GM12873 (cell line): ENCODE results near the gene ANXA11.

Experiments used
- TF ChIP-seq, protein P1 (sequence below): IDR thresholded peaks from 2 replicates; pipeline ENCODE4 v1.5.1; 2012; ENCODE audit warnings: low read depth, mild to moderate bottlenecking, moderate library complexity, low read length, control low read depth; ENCODE audit not compliant: insufficient read depth; ENCODE audit errors: missing control alignments

The ANXA11 gene

DNA sequence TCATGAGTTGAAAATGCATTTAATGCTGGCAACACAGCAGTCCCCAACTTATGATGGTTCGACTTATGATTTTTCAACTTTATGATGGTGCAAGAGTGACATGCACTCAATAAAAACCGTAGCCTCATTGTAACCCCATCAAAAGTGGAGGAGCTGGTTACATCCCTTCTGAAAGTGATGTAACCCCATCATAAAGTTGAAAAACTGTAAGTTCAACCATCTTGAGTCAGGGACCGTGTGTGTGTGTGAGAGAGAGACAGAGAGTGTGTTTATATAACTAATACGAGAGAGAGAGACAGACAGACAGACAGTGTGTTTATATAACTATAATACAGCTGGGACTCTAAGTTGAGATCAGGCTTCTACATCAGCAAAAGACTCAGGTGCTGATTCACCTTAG lies 21.0 kb downstream of the ANXA11 start:
- TF ChIP-seq, protein P1, sequence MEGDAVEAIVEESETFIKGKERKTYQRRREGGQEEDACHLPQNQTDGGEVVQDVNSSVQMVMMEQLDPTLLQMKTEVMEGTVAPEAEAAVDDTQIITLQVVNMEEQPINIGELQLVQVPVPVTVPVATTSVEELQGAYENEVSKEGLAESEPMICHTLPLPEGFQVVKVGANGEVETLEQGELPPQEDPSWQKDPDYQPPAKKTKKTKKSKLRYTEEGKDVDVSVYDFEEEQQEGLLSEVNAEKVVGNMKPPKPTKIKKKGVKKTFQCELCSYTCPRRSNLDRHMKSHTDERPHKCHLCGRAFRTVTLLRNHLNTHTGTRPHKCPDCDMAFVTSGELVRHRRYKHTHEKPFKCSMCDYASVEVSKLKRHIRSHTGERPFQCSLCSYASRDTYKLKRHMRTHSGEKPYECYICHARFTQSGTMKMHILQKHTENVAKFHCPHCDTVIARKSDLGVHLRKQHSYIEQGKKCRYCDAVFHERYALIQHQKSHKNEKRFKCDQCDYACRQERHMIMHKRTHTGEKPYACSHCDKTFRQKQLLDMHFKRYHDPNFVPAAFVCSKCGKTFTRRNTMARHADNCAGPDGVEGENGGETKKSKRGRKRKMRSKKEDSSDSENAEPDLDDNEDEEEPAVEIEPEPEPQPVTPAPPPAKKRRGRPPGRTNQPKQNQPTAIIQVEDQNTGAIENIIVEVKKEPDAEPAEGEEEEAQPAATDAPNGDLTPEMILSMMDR = no peak

DNA sequence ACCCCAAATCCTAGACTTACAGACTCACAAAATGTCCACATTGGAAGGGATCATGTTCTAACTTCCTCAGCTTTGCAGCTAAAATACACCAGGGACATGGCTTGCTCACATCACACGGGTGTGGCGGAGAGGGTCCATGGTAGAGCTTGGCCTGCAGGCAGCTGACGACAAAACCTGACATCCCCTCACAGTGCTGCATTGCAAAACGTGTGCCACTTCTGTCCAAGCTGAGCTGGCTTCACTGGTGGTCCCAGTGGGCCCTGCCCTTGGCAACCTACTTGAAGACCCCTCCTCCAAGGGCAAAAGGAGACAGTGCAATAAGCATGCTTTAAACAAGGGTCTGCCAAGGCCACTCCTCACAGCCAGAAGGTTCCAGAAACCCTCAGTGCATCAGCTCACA lies 21.9 kb downstream of the ANXA11 start:
- TF ChIP-seq, protein P1 = no peak

DNA sequence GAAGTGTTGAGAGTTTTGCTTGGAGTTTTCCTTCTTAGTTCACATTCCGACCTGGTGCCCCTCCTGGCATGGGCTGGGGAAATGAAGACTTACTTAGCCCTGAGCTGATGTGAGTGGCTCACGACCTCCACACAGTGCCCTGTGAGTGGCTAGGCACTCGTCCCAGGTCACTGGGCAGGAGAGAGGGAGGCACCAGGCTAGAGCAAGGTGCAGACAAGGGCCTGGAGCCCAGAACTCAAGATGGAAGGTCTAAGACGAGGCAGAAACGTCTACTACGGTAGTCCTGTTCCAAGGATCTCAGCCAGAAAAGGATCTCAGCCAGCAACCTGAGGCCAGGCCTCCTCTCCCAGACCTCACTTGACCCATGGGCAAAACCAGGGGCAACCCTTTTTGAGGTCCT lies 22.4 kb downstream of the ANXA11 start:
- TF ChIP-seq, protein P1 = no peak

DNA sequence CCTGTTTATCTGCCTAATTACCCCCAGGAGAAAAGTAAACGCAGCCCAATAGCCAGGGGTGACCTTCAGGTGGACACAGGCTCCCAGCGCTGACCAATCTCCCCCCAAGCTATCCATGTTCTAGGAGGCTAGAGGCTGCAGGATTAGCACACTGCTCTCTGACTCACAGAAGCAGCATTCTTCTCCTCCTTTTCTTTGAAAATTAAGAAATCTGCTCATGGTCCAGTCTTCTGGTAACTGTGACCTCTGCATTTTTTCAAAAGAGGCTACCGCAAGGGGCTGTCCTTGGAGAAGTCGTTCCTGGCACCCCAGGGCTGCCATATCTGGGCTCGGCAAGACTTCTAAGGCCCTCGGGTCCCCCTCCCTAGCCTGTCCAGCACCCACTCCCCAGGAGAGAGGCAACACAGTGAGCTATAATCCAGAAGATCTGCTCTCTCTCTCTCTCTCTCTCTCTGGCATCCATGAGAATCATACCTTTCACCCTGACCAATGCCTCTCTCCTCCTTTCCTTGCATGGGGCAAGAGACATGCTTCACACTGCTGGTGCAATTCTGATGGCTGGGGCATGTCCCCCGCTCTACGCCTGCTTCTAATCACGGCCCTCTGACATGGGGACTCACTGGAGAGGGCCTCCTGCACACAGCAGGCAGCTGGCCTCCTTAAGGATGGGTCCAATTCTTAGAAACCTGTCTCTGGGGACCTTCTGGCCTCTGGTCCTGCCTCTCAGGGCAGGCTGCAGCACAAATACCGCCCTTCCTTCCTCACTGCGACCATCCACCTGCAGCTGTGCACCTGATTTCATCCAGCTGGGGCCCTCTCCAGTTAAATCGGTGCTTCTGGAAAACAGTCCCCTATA lies 27.3 kb downstream of the ANXA11 start:
- TF ChIP-seq, protein P1 = no peak

DNA sequence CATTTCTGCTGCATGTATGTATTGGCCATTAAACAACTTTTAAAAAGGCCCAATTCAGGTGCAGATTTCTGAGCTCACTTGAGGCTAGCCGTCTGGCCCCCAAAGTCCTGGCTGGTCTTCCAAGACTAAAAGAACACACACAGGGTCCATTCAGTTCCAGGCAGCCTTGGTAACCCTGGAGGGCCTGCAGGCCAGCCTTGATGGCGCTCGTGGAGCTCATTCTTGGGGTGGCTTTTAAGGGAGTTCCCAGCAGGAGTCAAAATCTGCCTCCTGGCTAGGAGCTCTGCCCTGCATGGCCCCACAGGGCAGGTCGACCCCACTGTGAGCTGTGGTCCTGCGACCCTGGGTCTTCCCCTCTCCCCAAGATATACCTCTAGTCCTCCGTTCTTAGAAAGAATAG lies 28.8 kb downstream of the ANXA11 start:
- TF ChIP-seq, protein P1 = no peak

DNA sequence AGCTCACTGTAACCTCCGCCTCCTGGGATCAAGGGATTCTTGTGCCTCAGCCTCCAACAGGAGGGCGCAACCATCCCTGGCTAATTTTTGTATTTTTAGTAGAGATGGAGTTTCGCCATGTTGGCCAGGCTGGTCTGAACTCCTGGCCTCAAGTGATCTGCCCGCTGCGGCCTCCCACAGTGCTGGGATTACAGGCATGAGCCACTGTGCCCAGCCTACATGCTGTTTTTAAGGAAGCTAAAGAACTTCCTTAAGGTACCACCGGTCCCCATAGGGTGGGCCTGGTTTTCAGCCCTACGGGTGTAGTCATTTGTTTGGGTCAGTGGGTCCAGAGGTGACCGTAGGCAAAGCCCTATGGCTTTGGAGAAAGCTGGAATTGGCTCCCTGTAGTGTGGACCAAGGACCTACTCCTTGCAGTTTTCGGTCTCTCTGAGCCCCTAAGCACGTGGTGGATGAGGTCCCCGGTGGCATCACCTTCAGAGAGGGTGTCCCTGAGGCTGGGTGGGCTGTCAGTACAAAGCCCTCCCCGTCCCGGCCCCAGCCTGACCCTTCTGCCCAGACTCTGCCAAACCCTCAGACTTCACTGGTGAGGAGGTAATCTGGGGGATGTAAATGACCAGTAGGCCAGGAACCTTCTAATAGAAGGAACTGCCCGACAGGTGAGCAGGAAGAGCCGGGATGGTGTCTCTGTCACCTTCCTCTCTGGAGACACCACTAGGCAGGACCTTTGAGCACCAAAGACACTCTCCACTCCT lies 30.5 kb downstream of the ANXA11 start:
- TF ChIP-seq, protein P1 = no peak

DNA sequence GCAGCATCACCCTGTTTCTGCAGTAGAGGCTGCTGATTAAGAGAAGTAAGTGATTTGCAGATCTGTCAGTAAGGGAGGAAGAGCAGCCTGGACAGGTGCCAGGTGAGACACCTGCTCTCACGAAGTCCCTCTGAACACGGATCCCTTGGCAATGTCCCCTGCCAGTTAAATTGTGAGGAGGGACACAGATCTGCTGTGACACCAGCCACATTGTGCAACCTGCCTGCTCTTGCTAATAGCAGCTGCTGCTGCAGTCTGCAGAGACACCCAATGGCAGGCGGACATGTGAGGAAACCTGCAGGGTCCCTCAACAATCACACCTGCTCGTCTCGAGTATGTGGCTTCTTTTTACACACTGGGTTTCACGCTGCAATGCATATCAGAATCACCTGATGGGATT lies 31.9 kb downstream of the ANXA11 start:
- TF ChIP-seq, protein P1 = no peak
